Fibroblast of upper back skin (primary cell): ENCODE results near the gene PDZRN3.
A peak's percentile ranks its signal among the peaks of the same experiment; 100 is the strongest.

Source experiments
- DNase-seq: peaks from one replicate; pipeline ENCODE4 v3.0.0-alpha.2; 2013

PDZRN3 gene

DNA sequence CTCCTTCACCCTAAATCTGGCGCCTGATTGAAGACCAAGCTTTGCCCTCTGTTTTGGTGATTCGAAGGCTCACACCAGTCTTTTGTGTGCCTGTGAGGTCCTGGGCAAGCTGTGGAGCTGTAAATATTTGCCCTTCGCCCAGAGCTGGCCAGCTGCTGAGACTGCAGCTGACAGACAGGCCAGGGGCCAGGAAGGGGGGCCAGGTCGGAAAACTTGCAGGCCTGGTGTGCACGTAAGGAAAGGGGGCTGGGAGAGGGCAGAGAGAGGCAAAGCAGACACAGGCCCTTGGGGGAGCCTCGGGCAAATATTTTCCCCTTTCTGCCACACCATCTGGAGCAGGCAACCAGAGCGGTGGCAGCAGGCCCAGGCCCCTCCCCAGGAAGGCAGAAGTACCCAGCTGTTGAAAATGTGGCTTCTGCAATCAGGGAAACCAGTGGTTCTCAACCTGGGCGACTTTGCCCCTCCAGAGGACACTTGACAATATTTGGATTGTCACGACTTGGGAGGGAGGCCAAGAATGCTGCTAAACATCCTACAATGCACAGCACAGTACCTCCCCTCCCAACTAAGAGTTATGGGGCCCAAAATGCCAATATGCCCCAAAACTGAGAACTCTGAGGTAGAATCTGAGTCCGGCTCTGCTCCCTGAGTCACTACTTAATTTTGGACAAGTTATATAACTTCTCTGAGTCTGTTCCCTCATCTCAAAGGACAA is 2.5 kb downstream of the PDZRN3 start:
- DNase-seq, result no peak

DNA sequence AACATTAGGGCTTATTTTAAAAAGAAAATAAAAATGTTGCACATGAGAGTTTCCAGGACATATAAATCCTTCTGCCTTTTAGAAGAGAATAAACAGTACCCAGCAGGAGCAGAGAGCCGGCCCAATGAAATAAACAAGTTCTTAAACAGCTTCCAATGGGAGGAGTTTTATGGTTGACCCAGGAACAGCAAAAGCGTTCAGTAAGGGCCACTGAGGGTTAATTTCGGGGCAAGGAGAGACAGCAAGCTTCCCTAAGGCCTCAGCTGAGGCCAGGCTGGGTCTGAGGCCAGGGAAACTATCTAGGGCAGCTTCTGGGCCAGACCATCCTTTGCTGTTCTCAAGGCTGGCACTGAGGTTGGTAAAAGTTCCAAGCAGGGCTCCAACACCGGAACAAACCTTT is 3.4 kb downstream of the PDZRN3 start:
- no peak for DNase-seq

DNA sequence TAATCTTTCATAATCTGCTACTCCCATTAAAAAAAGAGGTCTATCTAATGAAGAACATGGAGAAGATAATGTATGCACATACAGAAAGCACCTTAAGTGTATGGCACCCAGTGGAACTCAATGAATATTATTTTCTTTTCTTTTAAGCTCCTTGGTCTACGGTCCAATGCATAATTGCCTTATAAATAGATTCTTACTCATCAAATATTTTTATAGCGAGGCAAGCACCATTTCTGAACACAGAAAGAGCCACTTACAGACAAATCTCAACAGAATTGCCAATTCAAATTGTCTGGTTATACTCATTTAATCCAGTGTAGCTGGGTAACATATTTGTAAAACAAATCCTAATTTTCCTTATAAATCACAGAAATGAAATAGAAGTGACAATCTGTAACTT is 6.3 kb downstream of the PDZRN3 start:
- no peak for DNase-seq

DNA sequence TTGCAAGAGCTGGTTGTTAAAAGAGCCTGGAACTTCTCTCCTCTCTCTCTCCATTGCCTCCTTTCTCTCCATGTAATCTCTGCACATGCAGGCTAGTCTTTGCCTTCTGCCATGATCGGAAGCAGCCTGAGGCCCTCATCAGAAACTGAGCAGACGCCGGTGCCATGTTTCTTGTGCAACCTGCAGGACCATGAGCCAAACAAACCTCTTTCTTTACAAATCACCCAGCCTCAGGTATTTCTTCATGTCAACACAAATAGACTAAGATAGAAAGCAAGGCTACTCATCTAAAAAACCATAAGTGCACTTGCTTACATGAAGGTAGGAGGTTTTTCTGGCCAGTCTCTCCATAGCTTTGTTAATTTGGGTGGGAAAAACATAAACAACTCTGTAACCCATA is 8.7 kb downstream of the PDZRN3 start:
- DNase-seq, result no peak

- DNase-seq, result peak; percentile 94
Observed at GRCh38 chr3:73614419-73614818, 10.3 kb downstream of the PDZRN3 start.

DNA sequence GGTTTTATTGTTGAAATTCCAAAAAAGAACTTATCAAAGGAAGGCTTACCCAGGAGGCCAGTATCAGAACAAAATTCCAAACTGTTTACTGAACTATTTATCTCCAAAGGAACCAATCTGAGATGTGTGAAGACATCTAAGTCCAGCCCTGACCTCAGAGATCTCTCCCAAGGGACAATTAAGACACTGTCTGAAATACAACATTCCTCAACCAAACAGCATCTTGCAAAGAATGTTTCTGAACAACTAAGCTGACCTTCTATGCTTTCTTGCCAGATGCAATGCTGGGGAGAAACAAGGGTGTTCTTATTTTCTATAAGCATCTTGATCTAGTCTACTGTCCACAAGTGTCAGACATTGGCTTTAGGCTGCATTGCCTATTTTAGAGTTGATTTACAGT is 13.6 kb downstream of the PDZRN3 start:
- DNase-seq, result peak; percentile 76

- DNase-seq, result no peak
Observed at GRCh38 chr3:73610493-73610892, 14.2 kb downstream of the PDZRN3 start.

- no peak for DNase-seq
Observed at GRCh38 chr3:73609655-73610054, 15.1 kb downstream of the PDZRN3 start.

DNA sequence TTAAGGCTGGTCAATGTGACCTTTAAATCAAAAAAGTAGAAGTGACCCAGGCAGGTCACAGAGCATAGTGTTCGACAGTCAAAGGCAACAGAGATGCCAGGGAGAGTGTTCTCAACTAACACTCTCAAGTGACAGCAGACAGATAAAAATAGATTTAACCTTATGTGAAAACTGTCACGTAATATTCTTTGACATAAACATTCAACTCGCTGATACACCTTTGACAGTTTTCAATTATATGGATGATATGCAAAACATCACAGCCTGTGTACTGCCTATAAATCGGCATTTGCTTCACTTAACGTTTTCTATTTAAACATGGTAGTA is 15.5 kb downstream of the PDZRN3 start:
- DNase-seq, result no peak

DNA sequence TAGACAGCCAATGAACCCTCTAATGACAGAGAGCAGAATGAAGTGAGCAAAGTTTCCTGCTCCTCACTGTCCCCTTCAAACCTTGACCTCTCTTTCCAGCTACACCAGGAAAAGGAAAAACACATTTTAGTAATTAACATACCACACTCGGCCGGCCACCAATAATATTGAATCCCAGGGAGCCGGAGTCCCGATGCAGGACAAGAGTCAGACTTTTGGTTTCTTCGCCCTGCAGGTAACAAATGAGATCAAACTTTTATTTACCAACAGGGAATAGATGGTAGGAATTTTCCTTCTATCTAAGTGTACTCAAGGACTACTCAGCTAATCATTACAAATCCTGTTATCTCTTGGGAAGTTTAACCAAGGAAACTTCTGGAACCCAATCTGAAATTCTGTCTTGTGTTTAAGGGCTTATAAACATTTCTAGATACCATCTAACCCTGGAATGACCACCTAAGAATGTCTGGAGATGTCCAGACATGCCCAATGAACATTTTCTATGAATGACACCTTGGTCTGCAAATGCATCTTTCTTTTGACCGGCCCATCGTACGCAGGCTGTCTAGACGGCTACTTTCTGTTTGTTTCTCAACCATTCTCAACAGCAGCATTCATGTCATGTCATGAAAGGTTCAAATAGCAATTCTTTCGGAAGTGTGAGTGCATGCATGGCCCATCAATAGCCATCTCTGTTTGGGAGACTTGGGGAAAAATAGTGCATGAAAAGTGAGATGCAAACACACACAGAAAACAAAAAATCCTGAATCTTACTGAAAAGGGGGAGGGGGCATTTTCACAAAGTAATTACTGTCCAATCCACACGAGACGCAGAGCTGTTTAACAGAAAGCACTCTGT is 16.1 kb downstream of the PDZRN3 start:
- no peak for DNase-seq

GRCh38 chr3:73605861-73606260 is 18.9 kb downstream of the PDZRN3 start:
- DNase-seq, result no peak

- DNase-seq, result peak; percentile 91
Observed at GRCh38 chr3:73605412-73605811, 19.3 kb downstream of the PDZRN3 start.

DNA sequence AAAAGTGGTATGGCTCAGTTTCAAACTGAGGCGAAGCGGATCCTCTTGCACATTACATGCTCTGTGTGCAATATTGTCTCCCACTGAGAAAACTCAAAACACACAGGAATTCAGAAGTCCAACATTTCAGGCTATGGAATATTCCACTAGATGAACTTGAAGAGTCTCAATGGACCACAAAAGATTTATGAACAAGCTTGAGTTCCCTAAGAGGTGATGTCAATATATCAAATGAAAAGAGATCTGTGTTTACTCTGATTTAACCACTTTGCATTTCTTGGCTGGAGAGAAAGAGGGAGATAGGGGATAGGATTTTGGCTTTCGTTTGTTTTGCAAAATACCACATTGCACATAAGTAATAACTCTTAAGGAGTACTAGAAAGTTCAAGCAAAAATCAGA is 20.3 kb downstream of the PDZRN3 start:
- DNase-seq, result peak; percentile 97

DNA sequence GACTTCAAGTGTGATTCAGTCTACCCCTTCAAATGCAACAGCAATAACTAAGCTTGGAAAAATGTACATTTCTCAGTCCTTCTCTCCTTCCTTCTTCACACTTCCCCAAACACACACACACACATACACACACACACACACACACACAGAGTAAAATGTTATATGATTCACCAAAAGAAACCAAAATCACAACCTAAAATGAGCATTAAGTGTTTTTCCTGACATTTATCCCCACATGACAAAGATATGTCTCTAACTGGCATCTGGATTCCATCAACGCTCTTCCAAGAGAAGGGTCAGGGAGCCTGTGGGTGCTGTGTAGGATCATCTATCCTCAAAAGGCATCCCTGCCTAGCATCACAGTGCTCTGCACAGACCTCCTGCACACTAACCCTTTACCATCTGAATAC is 21.0 kb downstream of the PDZRN3 start:
- DNase-seq, result peak; percentile 93

DNA sequence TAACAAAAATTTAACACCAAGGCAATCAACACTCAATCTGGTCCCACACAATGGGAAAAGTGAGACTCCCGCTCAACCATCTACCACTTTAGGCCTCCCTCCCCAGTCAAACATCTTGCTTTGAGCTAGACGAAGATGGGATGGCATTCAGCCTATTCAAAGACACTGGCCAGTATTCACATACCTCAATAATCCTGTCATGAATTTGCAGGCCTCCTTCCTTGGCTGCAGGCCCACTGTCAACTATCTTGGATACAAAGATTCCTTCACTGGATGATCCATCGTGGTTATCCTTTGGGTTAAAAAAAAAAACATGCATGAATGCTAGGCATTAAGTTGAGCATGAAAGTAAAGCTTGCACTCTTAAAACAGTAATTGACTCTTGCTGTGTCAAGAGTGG is 22.6 kb downstream of the PDZRN3 start:
- DNase-seq, result peak; percentile 99

DNA sequence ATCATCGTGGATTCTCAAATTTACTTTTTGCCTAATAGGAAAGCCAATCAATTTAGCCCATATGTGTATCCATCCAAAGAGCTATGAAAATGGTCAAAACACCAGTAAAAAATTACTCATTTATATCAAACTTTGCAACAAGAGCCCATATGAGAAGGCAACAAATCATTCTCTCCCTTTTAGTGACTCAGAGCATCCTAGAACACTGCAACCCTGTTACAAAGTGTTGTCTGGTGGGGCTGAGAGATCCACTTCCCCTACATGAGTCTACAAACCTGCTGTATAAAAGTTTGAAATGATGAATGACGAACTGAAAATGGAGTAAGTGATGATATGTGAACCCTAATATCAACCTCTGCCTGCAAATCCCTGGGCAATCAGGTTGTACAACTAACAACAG is 23.3 kb downstream of the PDZRN3 start:
- DNase-seq, result peak; percentile 62

- DNase-seq, result peak; percentile 73
Observed at GRCh38 chr3:73601011-73601410, 23.7 kb downstream of the PDZRN3 start.

GRCh38 chr3:73600293-73600938 is 24.3 kb downstream of the PDZRN3 start:
- DNase-seq, result peak; percentile 98

DNA sequence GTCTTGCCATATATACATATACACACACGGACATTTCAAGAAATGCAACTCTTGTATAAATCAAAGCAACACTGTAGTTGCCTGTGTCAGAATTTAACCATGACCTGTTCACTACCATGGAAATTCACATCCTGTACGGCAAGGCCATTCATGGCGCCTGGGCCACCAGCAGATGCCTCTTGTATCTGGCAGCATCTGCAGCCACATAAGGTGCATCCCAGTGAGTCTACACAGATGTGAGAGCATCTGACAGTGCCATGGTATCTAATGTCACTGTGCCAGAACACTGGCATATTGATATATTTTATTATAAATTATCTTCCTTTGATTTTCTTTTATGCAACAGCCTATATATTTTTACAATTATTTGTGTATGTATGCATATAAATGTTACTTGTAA is 25.1 kb downstream of the PDZRN3 start:
- DNase-seq, result no peak

DNA sequence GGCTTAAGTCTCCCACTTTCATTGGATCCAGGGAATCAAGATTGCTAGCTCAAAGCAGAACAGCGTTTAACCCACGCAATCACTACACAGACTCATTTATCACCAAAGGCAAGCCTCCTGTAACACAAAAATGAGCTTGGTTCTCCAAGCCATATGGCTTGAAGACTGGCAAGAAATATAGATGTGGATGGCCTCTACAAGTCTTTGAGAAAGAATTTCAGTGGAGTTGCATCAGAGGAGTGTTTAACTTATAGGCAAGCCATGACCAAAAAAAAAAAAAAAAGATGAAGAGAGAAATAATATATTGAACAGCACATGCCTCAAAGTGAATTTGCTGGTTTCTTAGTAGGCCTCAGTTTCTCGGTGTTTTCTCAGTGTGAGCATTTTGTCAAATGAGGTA is 27.3 kb downstream of the PDZRN3 start:
- DNase-seq, result peak; percentile 79

- DNase-seq, result no peak
Observed at GRCh38 chr3:73592154-73593144, 32.3 kb downstream of the PDZRN3 start.

GRCh38 chr3:73591286-73591800 is 33.4 kb downstream of the PDZRN3 start:
- no peak for DNase-seq

DNA sequence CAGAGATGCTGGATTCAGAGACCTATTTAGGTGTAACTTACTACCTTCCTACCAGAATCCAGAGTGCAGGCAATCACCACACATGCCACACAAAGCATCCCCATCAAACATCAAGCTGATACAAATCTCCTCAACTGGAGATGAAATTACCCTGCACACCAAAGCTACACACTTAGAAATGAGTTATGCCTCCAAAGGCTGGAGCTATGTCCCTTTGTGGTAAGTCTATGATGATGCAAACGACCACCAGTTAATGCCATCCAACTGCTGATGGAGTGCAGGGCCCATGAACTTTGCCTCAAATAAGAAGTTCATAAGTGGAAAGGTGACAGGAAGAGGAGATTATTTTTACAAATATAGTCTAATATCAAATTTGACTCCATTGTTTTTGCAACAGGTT is 38.1 kb downstream of the PDZRN3 start:
- DNase-seq, result no peak
